Measurements from ENCODE around the gene SRP14. TPM values are rescaled to one million over a fixed set of nuclear protein-coding genes. Genes with fewer than 3 reads are reported as not detected.
"Not testable (repeated sequence)": the region's sequence is repeated elsewhere in the genome, so short reads cannot be mapped to it uniquely, and the experiment has no call there.

Gene SRP14
- total RNA-seq, 1 donor from 2014 or later = 196 TPM

DNA sequence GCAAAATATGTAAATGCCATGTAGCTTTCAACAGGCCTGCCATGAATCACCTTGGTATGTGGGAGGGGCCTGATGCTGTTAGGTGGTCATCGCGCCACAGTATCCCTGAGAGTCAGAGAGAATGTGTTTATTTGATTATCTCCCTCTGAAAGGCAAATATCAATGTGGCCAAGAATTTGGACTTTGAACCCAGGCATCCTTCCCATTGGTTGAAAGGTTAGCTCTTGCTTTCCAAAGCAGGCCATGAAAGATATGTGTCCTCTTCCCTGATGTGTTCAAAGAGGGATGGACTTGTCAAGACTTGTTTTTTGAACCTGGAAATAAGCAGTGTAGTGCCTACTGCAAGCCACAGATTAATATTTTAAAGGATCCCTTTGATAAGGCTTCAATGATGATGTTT, 36.7 kb downstream of the SRP14 start:
- H3K36me3 Mint-ChIP-seq (ENCODE audit: unreplicated experiment) = peaks cover 34% of the 10 kb centered on the region
- H3K4me1 Mint-ChIP-seq (ENCODE audit: unreplicated experiment) = peaks cover 16% of the 10 kb centered on the region
- no peaks in the 10 kb centered on the region for H3K27me3 Mint-ChIP-seq (ENCODE audit: unreplicated experiment)
- H3K9me3 Mint-ChIP-seq (ENCODE audit: unreplicated experiment) = no peaks in the 10 kb centered on the region
- TF ChIP-seq, protein P1, sequence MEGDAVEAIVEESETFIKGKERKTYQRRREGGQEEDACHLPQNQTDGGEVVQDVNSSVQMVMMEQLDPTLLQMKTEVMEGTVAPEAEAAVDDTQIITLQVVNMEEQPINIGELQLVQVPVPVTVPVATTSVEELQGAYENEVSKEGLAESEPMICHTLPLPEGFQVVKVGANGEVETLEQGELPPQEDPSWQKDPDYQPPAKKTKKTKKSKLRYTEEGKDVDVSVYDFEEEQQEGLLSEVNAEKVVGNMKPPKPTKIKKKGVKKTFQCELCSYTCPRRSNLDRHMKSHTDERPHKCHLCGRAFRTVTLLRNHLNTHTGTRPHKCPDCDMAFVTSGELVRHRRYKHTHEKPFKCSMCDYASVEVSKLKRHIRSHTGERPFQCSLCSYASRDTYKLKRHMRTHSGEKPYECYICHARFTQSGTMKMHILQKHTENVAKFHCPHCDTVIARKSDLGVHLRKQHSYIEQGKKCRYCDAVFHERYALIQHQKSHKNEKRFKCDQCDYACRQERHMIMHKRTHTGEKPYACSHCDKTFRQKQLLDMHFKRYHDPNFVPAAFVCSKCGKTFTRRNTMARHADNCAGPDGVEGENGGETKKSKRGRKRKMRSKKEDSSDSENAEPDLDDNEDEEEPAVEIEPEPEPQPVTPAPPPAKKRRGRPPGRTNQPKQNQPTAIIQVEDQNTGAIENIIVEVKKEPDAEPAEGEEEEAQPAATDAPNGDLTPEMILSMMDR (IDR thresholded peaks at IDR 0.05) = no peak
- no peak overlapping the region for H3K27ac Mint-ChIP-seq (ENCODE audit: unreplicated experiment)
- DNase-seq (ENCODE audit: extremely low spot score, unreplicated experiment) = no peak
- no peak overlapping the region for H3K4me3 Mint-ChIP-seq (ENCODE audit: unreplicated experiment)

DNA sequence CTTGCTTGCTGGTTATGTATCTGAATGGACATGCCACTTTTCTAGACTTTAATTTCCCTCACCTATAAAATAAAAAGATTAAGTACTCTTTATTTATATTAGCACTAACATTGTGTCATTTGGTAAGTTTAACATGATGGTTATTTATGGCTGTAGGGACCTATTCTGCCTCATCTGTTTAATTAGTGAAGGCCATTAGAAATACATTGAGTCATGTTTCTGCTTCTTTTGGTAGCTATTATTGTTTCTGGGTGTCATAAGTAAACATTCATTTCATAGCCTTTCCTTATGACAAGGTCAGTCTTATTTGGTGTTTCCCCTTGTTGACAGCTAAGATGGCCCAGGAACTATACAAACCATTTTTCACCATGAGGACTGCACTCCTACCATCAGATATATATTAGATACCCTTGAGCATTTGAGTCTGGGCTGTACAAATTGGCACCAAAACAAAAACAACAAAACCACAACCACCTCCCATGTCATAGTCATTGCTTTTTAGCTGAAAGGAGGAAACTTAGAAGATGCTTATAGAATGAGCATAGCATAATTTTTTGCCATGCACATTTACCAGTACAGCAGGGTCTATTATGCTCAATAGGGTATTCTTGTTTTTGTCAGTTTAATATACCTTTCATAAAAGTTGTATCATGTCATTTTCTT, 39.3 kb downstream of the SRP14 start:
- peaks cover 15% of the 10 kb centered on the region for H3K4me1 Mint-ChIP-seq (ENCODE audit: unreplicated experiment)
- H3K4me3 Mint-ChIP-seq (ENCODE audit: unreplicated experiment) = no peak overlapping the region
- H3K9me3 Mint-ChIP-seq (ENCODE audit: unreplicated experiment) = no peaks in the 10 kb centered on the region
- H3K27me3 Mint-ChIP-seq (ENCODE audit: unreplicated experiment) = no peaks in the 10 kb centered on the region
- peaks cover 27% of the 10 kb centered on the region for H3K36me3 Mint-ChIP-seq (ENCODE audit: unreplicated experiment)
- DNase-seq (ENCODE audit: extremely low spot score, unreplicated experiment) = no peak
- no peak overlapping the region for H3K27ac Mint-ChIP-seq (ENCODE audit: unreplicated experiment)
- TF ChIP-seq, protein P1 (IDR thresholded peaks at IDR 0.05) = no peak

DNA sequence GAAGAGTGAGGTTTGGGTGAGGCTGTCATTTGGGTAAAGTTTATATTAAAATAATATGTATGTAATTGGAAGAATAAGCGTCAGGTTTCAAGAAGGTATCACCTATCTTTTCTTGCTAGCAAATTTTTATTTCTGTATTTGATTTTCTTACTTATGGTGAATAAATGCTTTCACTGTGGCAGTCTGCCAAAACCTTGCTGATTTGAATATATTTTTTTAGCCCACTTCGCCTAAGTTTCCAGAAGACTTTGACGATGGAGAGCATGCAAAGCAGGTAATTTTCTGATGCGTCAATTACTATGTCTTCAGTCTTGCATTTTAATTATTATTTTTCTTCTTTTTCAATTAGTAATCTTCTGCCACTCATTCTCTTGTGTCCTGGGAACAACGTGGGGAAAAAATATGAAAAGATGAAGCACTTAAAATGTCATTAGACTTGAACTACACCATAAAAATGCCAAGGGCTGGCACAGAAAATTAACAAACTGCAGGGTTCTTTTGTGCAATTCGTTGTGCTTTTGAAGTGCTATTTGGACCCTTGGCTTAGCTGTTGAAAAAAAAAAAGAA, 40.4 kb downstream of the SRP14 start:
- TF ChIP-seq, protein P1 (IDR thresholded peaks at IDR 0.05) = no peak
- DNase-seq (ENCODE audit: extremely low spot score, unreplicated experiment) = no peak
- peaks cover 32% of the 10 kb centered on the region for H3K36me3 Mint-ChIP-seq (ENCODE audit: unreplicated experiment)
- H3K27ac Mint-ChIP-seq (ENCODE audit: unreplicated experiment) = no peak overlapping the region
- no peak overlapping the region for H3K4me3 Mint-ChIP-seq (ENCODE audit: unreplicated experiment)
- H3K9me3 Mint-ChIP-seq (ENCODE audit: unreplicated experiment) = no peaks in the 10 kb centered on the region
- H3K27me3 Mint-ChIP-seq (ENCODE audit: unreplicated experiment) = no peaks in the 10 kb centered on the region
- peaks cover 15% of the 10 kb centered on the region for H3K4me1 Mint-ChIP-seq (ENCODE audit: unreplicated experiment)

DNA sequence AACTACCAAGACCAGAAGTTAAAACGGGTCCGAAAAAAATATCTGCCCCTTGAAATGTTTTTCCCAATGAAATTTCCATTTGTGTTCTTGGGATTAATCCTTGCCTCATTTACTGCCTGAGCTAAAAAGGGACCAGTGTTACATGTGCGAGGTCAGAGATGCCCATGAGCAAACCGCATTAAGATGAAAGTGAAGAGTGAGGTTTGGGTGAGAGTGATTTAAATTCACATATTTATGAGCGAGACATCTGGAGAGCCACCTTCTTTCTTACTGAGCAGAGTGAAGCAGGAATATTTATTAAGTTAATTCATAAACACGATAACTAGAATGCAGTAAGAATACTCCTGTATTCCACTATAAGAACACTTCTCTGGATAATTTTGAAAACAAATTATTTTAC, 41.3 kb downstream of the SRP14 start:
- DNase-seq (ENCODE audit: extremely low spot score, unreplicated experiment) = no peak
- Mint-ChIP-seq H3K27ac (ENCODE audit: unreplicated experiment) (no peak overlapping the region), H3K27me3 (ENCODE audit: unreplicated experiment) (no peaks in the 10 kb centered on the region), H3K9me3 (ENCODE audit: unreplicated experiment) (no peaks in the 10 kb centered on the region), H3K36me3 (ENCODE audit: unreplicated experiment) (peaks cover 29% of the 10 kb centered on the region), H3K4me1 (ENCODE audit: unreplicated experiment) (peaks cover 15% of the 10 kb centered on the region), H3K4me3 (ENCODE audit: unreplicated experiment) (no peak overlapping the region)
- TF ChIP-seq, protein P1 (IDR thresholded peaks at IDR 0.05) = no peak

DNA sequence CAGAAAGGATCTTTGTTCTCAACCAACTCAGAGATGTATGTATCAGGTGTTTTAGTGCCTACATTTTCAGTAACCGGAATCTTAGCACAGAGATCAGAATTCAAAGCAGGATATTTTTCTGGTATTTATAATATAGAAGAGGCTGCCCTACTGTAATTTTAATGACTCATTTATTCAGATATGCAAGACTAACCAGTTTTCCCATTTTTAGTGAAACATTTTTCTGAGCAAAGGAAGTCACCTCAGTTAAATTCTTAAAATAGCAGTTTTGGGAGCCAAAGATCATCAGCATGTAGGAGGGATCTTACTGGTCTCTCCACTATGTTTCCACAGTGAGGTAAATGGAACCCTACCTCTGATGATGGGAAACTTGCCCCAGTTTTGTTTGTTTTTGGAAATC, 42.0 kb downstream of the SRP14 start:
- H3K4me1 Mint-ChIP-seq (ENCODE audit: unreplicated experiment) = peaks cover 15% of the 10 kb centered on the region
- TF ChIP-seq, protein P1 (IDR thresholded peaks at IDR 0.05) = no peak
- no peak overlapping the region for H3K4me3 Mint-ChIP-seq (ENCODE audit: unreplicated experiment)
- no peaks in the 10 kb centered on the region for H3K9me3 Mint-ChIP-seq (ENCODE audit: unreplicated experiment)
- peaks cover 31% of the 10 kb centered on the region for H3K36me3 Mint-ChIP-seq (ENCODE audit: unreplicated experiment)
- no peak for DNase-seq (ENCODE audit: extremely low spot score, unreplicated experiment)
- no peaks in the 10 kb centered on the region for H3K27me3 Mint-ChIP-seq (ENCODE audit: unreplicated experiment)
- H3K27ac Mint-ChIP-seq (ENCODE audit: unreplicated experiment) = peak overlapping the region; percentile 5

DNA sequence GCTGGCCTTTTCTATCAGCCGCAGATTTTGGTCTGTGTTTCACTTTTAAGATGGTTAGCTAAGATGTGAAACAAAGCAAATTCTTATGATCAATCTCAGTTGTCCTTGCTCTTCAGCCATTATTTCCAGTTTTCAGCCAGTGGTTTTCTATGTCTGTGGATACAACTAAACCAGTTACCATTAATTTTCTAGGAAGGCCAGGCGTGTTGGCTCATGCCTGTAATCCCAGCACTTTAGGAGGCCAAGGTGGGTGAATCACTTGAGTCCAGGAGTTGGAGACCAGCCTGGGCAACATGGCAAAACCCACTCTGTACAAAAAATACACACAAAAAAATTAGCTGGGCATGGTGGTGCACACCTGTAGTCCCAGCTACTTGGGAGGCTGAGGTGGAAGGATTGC, 42.8 kb downstream of the SRP14 start:
- peaks cover 15% of the 10 kb centered on the region for H3K4me1 Mint-ChIP-seq (ENCODE audit: unreplicated experiment)
- H3K27ac Mint-ChIP-seq (ENCODE audit: unreplicated experiment); H3K27me3 Mint-ChIP-seq (ENCODE audit: unreplicated experiment); H3K9me3 Mint-ChIP-seq (ENCODE audit: unreplicated experiment); H3K4me3 Mint-ChIP-seq (ENCODE audit: unreplicated experiment); DNase-seq (ENCODE audit: extremely low spot score, unreplicated experiment): not testable (repeated sequence)
- H3K36me3 Mint-ChIP-seq (ENCODE audit: unreplicated experiment) = peaks cover 39% of the 10 kb centered on the region

DNA sequence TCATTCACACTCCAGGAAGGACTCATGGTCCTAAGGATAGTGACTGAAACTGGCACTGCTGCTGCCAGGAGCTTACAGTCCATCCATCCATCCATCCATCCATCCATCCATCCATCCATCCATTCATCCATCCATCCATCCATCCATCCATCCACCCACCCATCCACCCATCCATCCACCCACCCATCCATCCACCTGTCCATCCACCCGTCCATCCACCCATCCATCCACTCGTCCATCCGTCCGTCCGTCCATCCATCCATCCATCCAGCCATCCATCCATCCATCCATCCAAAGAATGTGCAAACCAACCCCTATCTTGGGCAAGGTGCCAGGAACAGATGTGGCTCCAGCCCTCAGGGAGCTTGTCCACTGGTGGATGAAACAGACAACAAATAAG, 46.0 kb downstream of the SRP14 start:
- not testable (repeated sequence) for DNase-seq (ENCODE audit: extremely low spot score, unreplicated experiment); H3K4me3 Mint-ChIP-seq (ENCODE audit: unreplicated experiment); H3K27ac Mint-ChIP-seq (ENCODE audit: unreplicated experiment); H3K27me3 Mint-ChIP-seq (ENCODE audit: unreplicated experiment); H3K4me1 Mint-ChIP-seq (ENCODE audit: unreplicated experiment); H3K9me3 Mint-ChIP-seq (ENCODE audit: unreplicated experiment)
- H3K36me3 Mint-ChIP-seq (ENCODE audit: unreplicated experiment) = peaks cover 51% of the 10 kb centered on the region
